HepG2 (cell line): ENCODE measurements around the gene SAP25. TPM values are rescaled to one million over a fixed set of nuclear protein-coding genes. Genes with fewer than 3 reads are reported as not detected.
A peak's percentile ranks its signal among the peaks of the same experiment; 100 is the strongest.

ENCODE experiments used
- ARNT ChIP-seq: fragments of 450-650 bp; IDR thresholded peaks from 2 replicates; pipeline ENCODE4 v1.6.1; 2017
- BHLHE40 ChIP-seq: IDR thresholded peaks from 2 replicates; pipeline ENCODE4 v1.6.1; 2011; ENCODE audit warnings: low read length, improper control_type of control experiment
- BORCS8-MEF2B ChIP-seq: sonication (generic); formaldehyde crosslinking; IDR thresholded peaks from 2 replicates; pipeline ENCODE4 v1.8.0; 2022; ENCODE audit warnings: mild to moderate bottlenecking, missing genetic modification reagents
- FOSL2 ChIP-seq: sonication (generic); formaldehyde crosslinking; IDR thresholded peaks from 2 replicates; pipeline ENCODE4 v1.4.0; 2020; ENCODE audit warnings: missing genetic modification reagents
- FOXA3 ChIP-seq: IDR thresholded peaks from 2 replicates; pipeline ENCODE4 v1.6.1; 2016; ENCODE audit warnings: missing genetic modification reagents, missing compliant biosample characterization
- NFYB ChIP-seq: sonication (generic); formaldehyde crosslinking; IDR thresholded peaks from 2 replicates; pipeline ENCODE4 v1.4.0; 2020; ENCODE audit warnings: missing genetic modification reagents
- REXO4 ChIP-seq: sonication (generic); formaldehyde crosslinking; IDR thresholded peaks from 2 replicates; pipeline ENCODE4 v1.8.0; 2022; ENCODE audit warnings: missing genetic modification reagents, mild to moderate bottlenecking, borderline replicate concordance
- SNAI1 ChIP-seq: sonication (generic); formaldehyde crosslinking; IDR thresholded peaks from 2 replicates; pipeline ENCODE4 v1.5.0; 2020; ENCODE audit warnings: mild to moderate bottlenecking, missing genetic modification reagents, borderline replicate concordance
- TBP ChIP-seq: sonication (generic); formaldehyde crosslinking; IDR thresholded peaks from 2 replicates; pipeline ENCODE4 v1.5.0; 2020; ENCODE audit warnings: missing genetic modification reagents
- ZFYVE20 ChIP-seq: sonication (generic); formaldehyde crosslinking; IDR thresholded peaks from 2 replicates; pipeline ENCODE4 v1.8.0; 2023; ENCODE audit warnings: low read depth, mild to moderate bottlenecking, moderate library complexity, missing genetic modification reagents, borderline replicate concordance
- ZIK1 ChIP-seq: sonication (generic); formaldehyde crosslinking; IDR thresholded peaks from 2 replicates; pipeline ENCODE4 v1.5.0; 2020; ENCODE audit warnings: mild to moderate bottlenecking, low read depth, missing genetic modification reagents, borderline replicate concordance
- ZNF143 ChIP-seq: sonication (generic); formaldehyde crosslinking; IDR thresholded peaks from 2 replicates; pipeline ENCODE4 v1.4.0; 2020; ENCODE audit warnings: missing genetic modification reagents
- ZNF235 ChIP-seq: sonication (generic); formaldehyde crosslinking; IDR thresholded peaks from 2 replicates; pipeline ENCODE4 v1.8.1; 2023; ENCODE audit warnings: mild to moderate bottlenecking, missing genetic modification reagents, borderline replicate concordance
- ZNF430 ChIP-seq: sonication (generic); formaldehyde crosslinking; IDR thresholded peaks from 2 replicates; pipeline ENCODE4 v1.9.0; 2021; ENCODE audit warnings: mild to moderate bottlenecking, missing genetic modification reagents
- ZNF484 ChIP-seq: sonication (generic); formaldehyde crosslinking; IDR thresholded peaks from 2 replicates; pipeline ENCODE4 v1.5.1; 2020; ENCODE audit warnings: mild to moderate bottlenecking, low read depth, missing genetic modification reagents, borderline replicate concordance
- ZNF710 ChIP-seq: sonication (generic); formaldehyde crosslinking; IDR thresholded peaks from 2 replicates; pipeline ENCODE4 v1.5.0; 2020; ENCODE audit warnings: mild to moderate bottlenecking, missing genetic modification reagents, borderline replicate concordance
- ZSCAN25 ChIP-seq: sonication (generic); formaldehyde crosslinking; IDR thresholded peaks from 2 replicates; pipeline ENCODE4 v1.8.0; 2022; ENCODE audit warnings: mild to moderate bottlenecking, missing genetic modification reagents
- polyA plus RNA-seq, 8 experiments: library from polyadenylated mRNA; depleted of rRNA in 3 of 8; stranded (reverse) in 7 of 8; unstranded in 1 of 8; fragments of >200 nt; fragmentation: Illumina TruSeq in 4 of 8; extraction: Trizol in 4 of 8; gene quantifications; 2 replicates each; pipeline versions ENCODE4 v1.2.1 to v1.2.3, GENCODE V29; 2011 to 2016; ENCODE audit warnings: low read depth in 4 of 8, missing spikeins in 1 of 8, mixed read lengths in 1 of 8; ENCODE audit not compliant: insufficient read depth in 1 of 8
- total RNA-seq, 5 experiments: library from RNA; depleted of rRNA; stranded (reverse); fragments of >200 nt; fragmentation: Illumina TruSeq; extraction: Trizol; gene quantifications; 2 replicates each; pipeline ENCODE4 v1.2.3, GENCODE V29; 2016; ENCODE audit warnings: low read depth in 1 of 5
- TF ChIP-seq, protein P1 (sequence below): sonication (generic); formaldehyde crosslinking; IDR thresholded peaks from 2 replicates; pipeline ENCODE4 v1.9.0; 2021; ENCODE audit warnings: mild to moderate bottlenecking, missing genetic modification reagents
- TF ChIP-seq, protein P2 (sequence below): IDR thresholded peaks from 2 replicates; pipeline ENCODE4 v1.6.1; 2016; ENCODE audit warnings: mild to moderate bottlenecking, missing biosample characterization, missing genetic modification reagents
- TF ChIP-seq, protein P3 (sequence below): sonication (generic); formaldehyde crosslinking; IDR thresholded peaks from 2 replicates; pipeline ENCODE4 v1.4.0; 2020; ENCODE audit warnings: missing genetic modification reagents

Gene SAP25
- total and polyA plus RNA-seq, 2 of the 13 experiments (the other 11 are each of a cell fraction or from before 2014, with no cell fraction given) = 0.15 to 0.20 TPM

DNA sequence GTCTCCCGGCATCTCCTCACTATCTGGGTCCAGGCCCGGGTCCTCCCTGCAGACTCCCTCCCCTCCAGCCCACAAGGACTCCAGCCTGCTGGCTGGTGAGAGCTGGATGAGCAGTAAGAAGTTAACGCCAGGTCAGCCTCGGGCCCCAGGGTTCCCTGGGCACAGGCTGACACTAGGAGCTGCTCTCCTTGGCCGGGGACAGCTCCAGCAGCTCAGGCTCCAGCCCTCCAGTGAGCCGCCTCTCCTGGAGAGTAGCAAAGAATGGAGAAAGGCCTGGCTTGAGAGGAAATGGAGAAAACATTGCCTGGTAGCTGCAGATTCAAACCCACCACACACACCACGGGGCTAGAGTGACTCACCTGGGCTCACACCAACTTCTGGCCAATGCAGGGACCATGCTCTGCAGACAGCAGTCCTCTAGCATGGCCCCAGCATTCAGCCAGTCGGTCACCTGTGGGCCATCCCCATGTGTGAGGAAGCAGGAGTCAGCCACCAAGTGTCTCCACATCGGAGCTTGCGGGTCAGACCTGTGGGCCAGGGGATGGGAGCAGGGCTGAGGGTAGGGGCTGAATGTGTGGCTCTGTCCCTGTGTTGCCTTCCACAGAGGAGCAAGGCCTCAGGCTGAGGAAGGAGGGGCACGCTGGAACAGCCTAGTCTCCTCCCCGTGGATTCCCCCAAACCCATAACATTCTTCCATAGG, 6.5 kb downstream of the SAP25 start (continued):
- TF ChIP-seq, protein P1, sequence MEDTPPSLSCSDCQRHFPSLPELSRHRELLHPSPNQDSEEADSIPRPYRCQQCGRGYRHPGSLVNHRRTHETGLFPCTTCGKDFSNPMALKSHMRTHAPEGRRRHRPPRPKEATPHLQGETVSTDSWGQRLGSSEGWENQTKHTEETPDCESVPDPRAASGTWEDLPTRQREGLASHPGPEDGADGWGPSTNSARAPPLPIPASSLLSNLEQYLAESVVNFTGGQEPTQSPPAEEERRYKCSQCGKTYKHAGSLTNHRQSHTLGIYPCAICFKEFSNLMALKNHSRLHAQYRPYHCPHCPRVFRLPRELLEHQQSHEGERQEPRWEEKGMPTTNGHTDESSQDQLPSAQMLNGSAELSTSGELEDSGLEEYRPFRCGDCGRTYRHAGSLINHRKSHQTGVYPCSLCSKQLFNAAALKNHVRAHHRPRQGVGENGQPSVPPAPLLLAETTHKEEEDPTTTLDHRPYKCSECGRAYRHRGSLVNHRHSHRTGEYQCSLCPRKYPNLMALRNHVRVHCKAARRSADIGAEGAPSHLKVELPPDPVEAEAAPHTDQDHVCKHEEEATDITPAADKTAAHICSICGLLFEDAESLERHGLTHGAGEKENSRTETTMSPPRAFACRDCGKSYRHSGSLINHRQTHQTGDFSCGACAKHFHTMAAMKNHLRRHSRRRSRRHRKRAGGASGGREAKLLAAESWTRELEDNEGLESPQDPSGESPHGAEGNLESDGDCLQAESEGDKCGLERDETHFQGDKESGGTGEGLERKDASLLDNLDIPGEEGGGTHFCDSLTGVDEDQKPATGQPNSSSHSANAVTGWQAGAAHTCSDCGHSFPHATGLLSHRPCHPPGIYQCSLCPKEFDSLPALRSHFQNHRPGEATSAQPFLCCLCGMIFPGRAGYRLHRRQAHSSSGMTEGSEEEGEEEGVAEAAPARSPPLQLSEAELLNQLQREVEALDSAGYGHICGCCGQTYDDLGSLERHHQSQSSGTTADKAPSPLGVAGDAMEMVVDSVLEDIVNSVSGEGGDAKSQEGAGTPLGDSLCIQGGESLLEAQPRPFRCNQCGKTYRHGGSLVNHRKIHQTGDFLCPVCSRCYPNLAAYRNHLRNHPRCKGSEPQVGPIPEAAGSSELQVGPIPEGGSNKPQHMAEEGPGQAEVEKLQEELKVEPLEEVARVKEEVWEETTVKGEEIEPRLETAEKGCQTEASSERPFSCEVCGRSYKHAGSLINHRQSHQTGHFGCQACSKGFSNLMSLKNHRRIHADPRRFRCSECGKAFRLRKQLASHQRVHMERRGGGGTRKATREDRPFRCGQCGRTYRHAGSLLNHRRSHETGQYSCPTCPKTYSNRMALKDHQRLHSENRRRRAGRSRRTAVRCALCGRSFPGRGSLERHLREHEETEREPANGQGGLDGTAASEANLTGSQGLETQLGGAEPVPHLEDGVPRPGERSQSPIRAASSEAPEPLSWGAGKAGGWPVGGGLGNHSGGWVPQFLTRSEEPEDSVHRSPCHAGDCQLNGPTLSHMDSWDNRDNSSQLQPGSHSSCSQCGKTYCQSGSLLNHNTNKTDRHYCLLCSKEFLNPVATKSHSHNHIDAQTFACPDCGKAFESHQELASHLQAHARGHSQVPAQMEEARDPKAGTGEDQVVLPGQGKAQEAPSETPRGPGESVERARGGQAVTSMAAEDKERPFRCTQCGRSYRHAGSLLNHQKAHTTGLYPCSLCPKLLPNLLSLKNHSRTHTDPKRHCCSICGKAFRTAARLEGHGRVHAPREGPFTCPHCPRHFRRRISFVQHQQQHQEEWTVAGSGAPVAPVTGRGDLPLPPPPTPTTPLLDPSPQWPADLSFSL = no peak
- no peak for TF ChIP-seq ZNF430 (CRISPR knock-in tag)
- TF ChIP-seq ZNF710 = no peak
- TF ChIP-seq, protein P2, sequence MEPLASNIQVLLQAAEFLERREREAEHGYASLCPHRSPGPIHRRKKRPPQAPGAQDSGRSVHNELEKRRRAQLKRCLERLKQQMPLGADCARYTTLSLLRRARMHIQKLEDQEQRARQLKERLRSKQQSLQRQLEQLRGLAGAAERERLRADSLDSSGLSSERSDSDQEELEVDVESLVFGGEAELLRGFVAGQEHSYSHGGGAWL (CRISPR knock-in tag) = no peak
- TF ChIP-seq ARNT = no peak
- TF ChIP-seq ZNF484 (CRISPR knock-in tag) = no peak
- TF ChIP-seq ZIK1 (CRISPR knock-in tag) = no peak
- no peak for TF ChIP-seq ZFYVE20 (CRISPR knock-in tag)
- TF ChIP-seq TBP (CRISPR knock-in tag) = no peak
- TF ChIP-seq, protein P3, sequence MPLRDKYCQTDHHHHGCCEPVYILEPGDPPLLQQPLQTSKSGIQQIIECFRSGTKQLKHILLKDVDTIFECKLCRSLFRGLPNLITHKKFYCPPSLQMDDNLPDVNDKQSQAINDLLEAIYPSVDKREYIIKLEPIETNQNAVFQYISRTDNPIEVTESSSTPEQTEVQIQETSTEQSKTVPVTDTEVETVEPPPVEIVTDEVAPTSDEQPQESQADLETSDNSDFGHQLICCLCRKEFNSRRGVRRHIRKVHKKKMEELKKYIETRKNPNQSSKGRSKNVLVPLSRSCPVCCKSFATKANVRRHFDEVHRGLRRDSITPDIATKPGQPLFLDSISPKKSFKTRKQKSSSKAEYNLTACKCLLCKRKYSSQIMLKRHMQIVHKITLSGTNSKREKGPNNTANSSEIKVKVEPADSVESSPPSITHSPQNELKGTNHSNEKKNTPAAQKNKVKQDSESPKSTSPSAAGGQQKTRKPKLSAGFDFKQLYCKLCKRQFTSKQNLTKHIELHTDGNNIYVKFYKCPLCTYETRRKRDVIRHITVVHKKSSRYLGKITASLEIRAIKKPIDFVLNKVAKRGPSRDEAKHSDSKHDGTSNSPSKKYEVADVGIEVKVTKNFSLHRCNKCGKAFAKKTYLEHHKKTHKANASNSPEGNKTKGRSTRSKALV (CRISPR knock-in tag) = no peak
- TF ChIP-seq SNAI1 = no peak
- no peak for TF ChIP-seq NFYB (CRISPR knock-in tag)
- TF ChIP-seq BHLHE40 = no peak
- TF ChIP-seq BORCS8-MEF2B = no peak; the same call in 1 of the 2 replicates
- no peak for TF ChIP-seq FOXA3 (CRISPR knock-in tag)
- TF ChIP-seq ZNF235 (CRISPR knock-in tag) = no peak
- no peak for TF ChIP-seq ZNF143 (CRISPR knock-in tag)
- TF ChIP-seq FOSL2 (CRISPR knock-in tag) = peak; percentile 30
- no peak for TF ChIP-seq ZSCAN25 (CRISPR knock-in tag)
- TF ChIP-seq REXO4 (CRISPR knock-in tag) = no peak
